Measurements from ENCODE around the gene TIMELESS. TPM values are rescaled to one million over a fixed set of nuclear protein-coding genes. Genes with fewer than 3 reads are reported as not detected.
"Not testable (repeated sequence)": the region's sequence is repeated elsewhere in the genome, so short reads cannot be mapped to it uniquely, and the experiment has no call there.

The TIMELESS gene
- total RNA-seq, 6 donors from 2014 or later: 5.6 to 14.7 (median 9.5) TPM

- 100% methylated on average over 3 of the region's 4 CpGs; no CpG with 5 or more reads in 1 of the 2 donors for WGBS, 2 donors
- no peaks in the 10 kb centered on the region for H3K27me3 ChIP-seq
- H3K9me3 ChIP-seq: no peaks in the 10 kb centered on the region
- peak in 1 of 2 donors; percentile 42 for DNase-seq
- H3K27ac ChIP-seq: no peak overlapping the region
- TF ChIP-seq EP300 (IDR thresholded peaks at IDR 0.05): no peak
- TF ChIP-seq POLR2AphosphoS5 (IDR thresholded peaks at IDR 0.05): no peak
- no peak for TF ChIP-seq CTCF (IDR thresholded peaks at IDR 0.05)
- no peak for TF ChIP-seq POLR2A (IDR thresholded peaks at IDR 0.05)
- no peaks in the 10 kb centered on the region for H3K4me1 ChIP-seq
- no peak overlapping the region for H3K4me3 ChIP-seq
- ATAC-seq (ENCODE audit: low FRiP score in 2 of 2): no peak
- no peaks in the 10 kb centered on the region for H3K36me3 ChIP-seq
Measured at GRCh38 chr12:56410768-56411167, 38.5 kb downstream of the TIMELESS start.

- ATAC-seq (ENCODE audit: low FRiP score in 2 of 2) (no peak), DNase-seq (no peak)
- no peak for TF ChIP-seq POLR2AphosphoS5 (IDR thresholded peaks at IDR 0.05)
- TF ChIP-seq EP300 (IDR thresholded peaks at IDR 0.05): no peak
- TF ChIP-seq POLR2A (IDR thresholded peaks at IDR 0.05): no peak
- TF ChIP-seq CTCF (IDR thresholded peaks at IDR 0.05): no peak
- no peak overlapping the region for H3K27ac ChIP-seq
- H3K27me3 ChIP-seq: no peaks in the 10 kb centered on the region
- H3K9me3 ChIP-seq: no peaks in the 10 kb centered on the region
- WGBS, 2 donors: 90 to 93% methylated on average over 5 of the region's 5 CpGs
- H3K4me1 ChIP-seq: no peaks in the 10 kb centered on the region
- H3K4me3 ChIP-seq: no peak overlapping the region
- no peaks in the 10 kb centered on the region for H3K36me3 ChIP-seq
Measured at GRCh38 chr12:56408799-56409417, 40.3 kb downstream of the TIMELESS start.

GRCh38 chr12:56404227-56404626, 45.0 kb downstream of the TIMELESS start:
- H3K36me3 ChIP-seq; H3K4me3 ChIP-seq; H3K27ac ChIP-seq; DNase-seq; ATAC-seq (ENCODE audit: low FRiP score in 2 of 2); H3K4me1 ChIP-seq; H3K27me3 ChIP-seq; H3K9me3 ChIP-seq: not testable (repeated sequence)
- 88 to 94% methylated on average over 3 of the region's 3 CpGs for WGBS, 2 donors

GRCh38 chr12:56401612-56402011, 47.6 kb downstream of the TIMELESS start:
- H3K36me3 ChIP-seq; ATAC-seq (ENCODE audit: low FRiP score in 2 of 2); H3K4me1 ChIP-seq; H3K4me3 ChIP-seq; H3K27ac ChIP-seq; H3K27me3 ChIP-seq; DNase-seq: not testable (repeated sequence)
- peaks cover 0 to 16% (median 8%) of the 10 kb centered on the region in 4 donors for H3K9me3 ChIP-seq

- not testable (repeated sequence) for H3K4me3 ChIP-seq; H3K27ac ChIP-seq; H3K27me3 ChIP-seq; ATAC-seq (ENCODE audit: low FRiP score in 2 of 2); H3K4me1 ChIP-seq; H3K36me3 ChIP-seq; DNase-seq
- H3K9me3 ChIP-seq: peaks cover 0 to 16% (median 8%) of the 10 kb centered on the region in 4 donors
- 69 to 91% methylated on average over 1 to 2 of the region's 3 CpGs for WGBS, 2 donors
Measured at GRCh38 chr12:56401125-56401524, 48.1 kb downstream of the TIMELESS start.

GRCh38 chr12:56399466-56399865, 49.8 kb downstream of the TIMELESS start:
- not testable (repeated sequence) for DNase-seq; H3K27me3 ChIP-seq; H3K4me3 ChIP-seq; H3K4me1 ChIP-seq; H3K36me3 ChIP-seq; H3K27ac ChIP-seq; ATAC-seq (ENCODE audit: low FRiP score in 2 of 2)
- peaks cover 0 to 16% (median 8%) of the 10 kb centered on the region in 4 donors for H3K9me3 ChIP-seq
- 95 to 96% methylated on average over 3 of the region's 3 CpGs for WGBS, 2 donors

- TF ChIP-seq POLR2A (IDR thresholded peaks at IDR 0.05): no peak
- TF ChIP-seq EP300 (IDR thresholded peaks at IDR 0.05): no peak
- no peak for TF ChIP-seq POLR2AphosphoS5 (IDR thresholded peaks at IDR 0.05)
- no peak for TF ChIP-seq CTCF (IDR thresholded peaks at IDR 0.05)
Measured at GRCh38 chr12:56398324-56398723, 50.9 kb downstream of the TIMELESS start.

More at GRCh38 chr12:56398324-56398723, 50.9 kb downstream of the TIMELESS start:
- ATAC-seq (ENCODE audit: low FRiP score in 2 of 2): no peak
- Histone ChIP-seq H3K4me3 (no peak overlapping the region), H3K4me1 (no peaks in the 10 kb centered on the region), H3K27me3 (no peaks in the 10 kb centered on the region), H3K9me3 (peaks cover 0 to 16% (median 8%) of the 10 kb centered on the region in 4 donors), H3K36me3 (no peaks in the 10 kb centered on the region), H3K27ac (no peak overlapping the region)
- no peak for DNase-seq

All from upper lobe of left lung (tissue), 6 donors.